Keratinocyte (primary cell): ENCODE data around the gene CFAP46.

Experiments
- EZH2 ChIP-seq: IDR thresholded peaks from one replicate; pipeline ENCODE4 v1.6.1; 2012; ENCODE audit warnings: inconsistent platforms, mild to moderate bottlenecking, low read length, moderate library complexity
- TF ChIP-seq, protein P1 (sequence below), 3 experiments: IDR thresholded peaks in 1 of 3; conservative IDR thresholded peaks in 1 of 3; optimal IDR thresholded peaks in 1 of 3; 2 replicates in 2 of 3; 3 replicates in 1 of 3; pipeline versions ENCODE3 to v1.5.1; 2011; ENCODE audit warnings: low read length in 3 of 3, mild to moderate bottlenecking in 3 of 3, moderate library complexity in 2 of 3, control low read depth in 1 of 3, inconsistent platforms in 1 of 3; ENCODE audit not compliant: insufficient read depth in 2 of 3; ENCODE audit errors: extremely low read depth in 1 of 3

- TF ChIP-seq, protein P1, sequence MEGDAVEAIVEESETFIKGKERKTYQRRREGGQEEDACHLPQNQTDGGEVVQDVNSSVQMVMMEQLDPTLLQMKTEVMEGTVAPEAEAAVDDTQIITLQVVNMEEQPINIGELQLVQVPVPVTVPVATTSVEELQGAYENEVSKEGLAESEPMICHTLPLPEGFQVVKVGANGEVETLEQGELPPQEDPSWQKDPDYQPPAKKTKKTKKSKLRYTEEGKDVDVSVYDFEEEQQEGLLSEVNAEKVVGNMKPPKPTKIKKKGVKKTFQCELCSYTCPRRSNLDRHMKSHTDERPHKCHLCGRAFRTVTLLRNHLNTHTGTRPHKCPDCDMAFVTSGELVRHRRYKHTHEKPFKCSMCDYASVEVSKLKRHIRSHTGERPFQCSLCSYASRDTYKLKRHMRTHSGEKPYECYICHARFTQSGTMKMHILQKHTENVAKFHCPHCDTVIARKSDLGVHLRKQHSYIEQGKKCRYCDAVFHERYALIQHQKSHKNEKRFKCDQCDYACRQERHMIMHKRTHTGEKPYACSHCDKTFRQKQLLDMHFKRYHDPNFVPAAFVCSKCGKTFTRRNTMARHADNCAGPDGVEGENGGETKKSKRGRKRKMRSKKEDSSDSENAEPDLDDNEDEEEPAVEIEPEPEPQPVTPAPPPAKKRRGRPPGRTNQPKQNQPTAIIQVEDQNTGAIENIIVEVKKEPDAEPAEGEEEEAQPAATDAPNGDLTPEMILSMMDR (optimal IDR thresholded peaks at IDR 0.05 in 1 of 3, IDR thresholded peaks at IDR 0.05 in 1 of 3, conservative IDR thresholded peaks at IDR 0.05 in 1 of 3; ENCODE audit: extremely low read depth in 1 of 3, insufficient read depth in 2 of 3, low read length in 3 of 3): no peak
- no peak for TF ChIP-seq EZH2
Measured at GRCh38 chr10:132890301-132890700, 52.1 kb downstream of the CFAP46 start.
